ENCODE results near the gene THRB. TPM values are rescaled to one million over a fixed set of nuclear protein-coding genes. Genes with fewer than 3 reads are reported as not detected.

The THRB gene
- polyA plus RNA-seq, 1 donor, result 31.4 TPM

GRCh38 chr3:24349367-24350019 lies 145.2 kb downstream of the THRB start:
- DNase-seq, result no peak

DNA sequence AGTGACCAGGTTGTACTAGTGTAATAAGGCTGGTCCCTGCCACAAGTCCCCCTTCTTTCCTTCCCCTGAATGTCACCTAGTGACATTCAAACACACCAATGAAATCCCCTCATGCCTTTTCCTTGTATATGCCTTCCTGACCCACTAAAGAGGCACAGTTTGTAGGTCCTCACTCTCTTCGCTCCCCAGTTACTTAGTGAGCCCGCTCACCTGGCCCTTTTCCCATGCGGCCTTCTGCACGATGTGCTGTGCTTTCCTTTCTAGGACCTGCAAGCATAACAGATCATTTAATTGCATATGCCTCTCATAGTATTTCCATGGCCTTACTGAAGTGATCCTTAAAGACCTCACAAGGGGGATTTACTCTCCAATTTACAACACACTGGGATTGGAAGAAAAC lies 146.3 kb downstream of the THRB start:
- DNase-seq, result no peak

- DNase-seq, result no peak
Measured at GRCh38 chr3:24344784-24345439, 149.7 kb downstream of the THRB start.

DNA sequence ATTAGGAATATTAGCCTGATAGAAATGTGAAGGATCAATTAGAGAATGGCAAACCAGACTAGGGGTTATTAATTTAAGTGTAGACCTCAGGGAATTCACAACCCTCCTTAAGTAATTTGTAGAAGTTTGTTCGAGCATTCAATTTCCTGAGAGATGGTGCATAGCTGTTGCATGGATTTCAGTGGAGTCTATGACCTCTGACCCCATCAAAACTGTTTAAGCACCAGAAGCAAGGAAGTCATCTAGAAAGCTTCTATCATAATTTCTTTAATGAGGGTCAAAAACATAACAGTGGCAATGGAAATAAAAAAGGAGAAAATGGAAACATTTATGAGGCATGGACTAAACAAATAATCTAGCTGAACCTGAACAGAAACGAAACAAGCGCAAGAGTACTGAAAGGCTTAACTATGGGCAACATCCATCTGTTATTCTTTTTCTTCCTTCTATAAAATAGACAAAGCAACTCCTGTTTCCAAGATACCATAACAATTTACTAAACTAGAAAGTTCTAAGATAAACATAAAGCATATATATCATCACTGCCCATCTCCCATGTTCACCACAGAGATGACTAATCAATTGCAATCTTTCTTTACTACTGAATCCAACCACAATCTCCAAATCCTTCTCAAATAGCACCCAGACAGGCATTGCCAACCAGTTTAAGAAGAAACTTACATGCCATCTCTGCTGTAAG lies 151.4 kb downstream of the THRB start:
- no peak for DNase-seq

DNA sequence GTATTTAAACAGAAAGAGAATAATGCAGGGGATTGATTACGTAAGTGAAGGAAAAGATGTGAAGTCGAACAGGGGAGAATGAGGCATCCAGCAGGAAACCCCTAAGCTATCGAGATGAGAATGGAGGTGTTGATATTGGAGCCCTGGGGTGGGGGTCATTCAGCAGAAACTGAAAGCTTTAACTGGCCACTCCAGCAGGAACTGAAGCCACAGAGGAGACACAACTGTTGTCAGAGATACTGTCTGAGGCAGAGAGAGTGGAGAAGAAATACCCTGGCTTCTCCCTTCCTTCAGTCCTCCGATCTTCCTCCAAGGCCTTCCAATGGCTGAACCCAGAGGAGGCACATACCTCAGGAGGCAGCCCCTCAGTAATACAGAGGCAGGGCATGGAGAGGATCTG lies 152.4 kb downstream of the THRB start:
- DNase-seq, result no peak

- no peak for DNase-seq
Measured at GRCh38 chr3:24341668-24342067, 153.0 kb downstream of the THRB start.

DNA sequence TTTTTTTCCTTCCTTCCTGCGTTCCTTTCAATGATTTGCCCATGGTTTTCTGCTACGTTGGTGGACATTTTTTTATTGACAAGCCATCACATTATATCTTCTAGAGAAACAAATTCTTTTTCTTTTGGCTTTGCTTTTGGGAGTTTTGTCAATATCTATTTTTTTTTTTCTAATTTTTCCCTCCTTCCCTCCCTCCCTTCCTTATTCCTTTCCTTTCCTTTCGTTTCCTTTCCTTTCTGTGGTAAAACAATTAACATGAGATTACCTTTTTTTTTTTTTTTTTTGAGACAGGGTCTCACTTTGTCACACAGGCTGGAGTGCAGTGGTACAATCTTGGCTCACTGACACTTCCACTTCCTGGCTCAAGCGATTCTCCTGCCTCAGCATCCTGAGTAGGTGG lies 153.7 kb downstream of the THRB start:
- no peak for DNase-seq

GRCh38 chr3:24340161-24340560 lies 154.5 kb downstream of the THRB start:
- DNase-seq, result no peak

GRCh38 chr3:24339266-24339825 lies 155.3 kb downstream of the THRB start:
- no peak for DNase-seq

GRCh38 chr3:24338409-24339130 lies 156.1 kb downstream of the THRB start:
- no peak for DNase-seq

DNA sequence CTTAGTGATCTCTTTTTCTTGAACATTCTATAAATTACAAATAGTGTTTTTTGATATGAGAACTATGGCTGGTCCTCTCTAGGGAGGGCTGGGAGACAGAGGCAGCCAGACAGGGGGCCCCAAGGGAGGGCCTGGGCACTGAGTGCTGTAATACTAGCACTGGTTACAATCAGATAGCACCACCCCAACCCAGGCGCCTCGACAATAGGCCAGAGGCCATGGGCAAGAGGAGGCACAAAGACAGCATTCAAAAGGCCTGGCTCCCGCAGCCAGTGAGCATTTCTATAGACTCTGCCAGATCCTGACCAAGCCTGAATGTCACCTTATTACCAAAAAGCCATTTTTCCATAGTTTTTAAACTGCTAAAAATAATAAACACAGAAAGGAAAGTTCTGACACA lies 158.5 kb downstream of the THRB start:
- no peak for DNase-seq

DNA sequence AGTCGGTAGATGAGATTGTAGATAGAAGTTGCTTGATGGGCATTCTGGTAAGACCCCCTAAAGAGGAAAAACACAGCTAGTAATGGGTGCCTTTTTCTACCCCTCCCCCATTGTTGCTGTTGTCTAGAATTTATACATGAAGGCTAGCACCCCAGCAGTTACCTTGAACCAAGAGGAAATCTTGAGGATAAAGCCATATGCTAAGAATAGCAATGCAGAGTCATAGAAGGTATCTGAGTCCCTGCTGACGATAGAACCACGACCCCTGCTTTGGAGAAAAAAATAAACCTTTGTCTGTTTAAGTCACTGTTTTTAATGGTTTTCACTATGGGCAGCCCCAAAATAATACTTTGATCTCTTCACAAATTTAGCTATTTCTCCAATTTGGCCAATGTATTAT lies 162.6 kb downstream of the THRB start:
- DNase-seq, result no peak

GRCh38 chr3:24323272-24323671 lies 171.4 kb downstream of the THRB start:
- DNase-seq, result no peak

GRCh38 chr3:24320601-24321000 lies 174.0 kb downstream of the THRB start:
- DNase-seq, result no peak

- no peak for DNase-seq
Measured at GRCh38 chr3:24318677-24319287, 175.9 kb downstream of the THRB start.

GRCh38 chr3:24316887-24317383 lies 177.7 kb downstream of the THRB start:
- DNase-seq, result no peak

- DNase-seq, result no peak
Measured at GRCh38 chr3:24315971-24316370, 178.7 kb downstream of the THRB start.

DNA sequence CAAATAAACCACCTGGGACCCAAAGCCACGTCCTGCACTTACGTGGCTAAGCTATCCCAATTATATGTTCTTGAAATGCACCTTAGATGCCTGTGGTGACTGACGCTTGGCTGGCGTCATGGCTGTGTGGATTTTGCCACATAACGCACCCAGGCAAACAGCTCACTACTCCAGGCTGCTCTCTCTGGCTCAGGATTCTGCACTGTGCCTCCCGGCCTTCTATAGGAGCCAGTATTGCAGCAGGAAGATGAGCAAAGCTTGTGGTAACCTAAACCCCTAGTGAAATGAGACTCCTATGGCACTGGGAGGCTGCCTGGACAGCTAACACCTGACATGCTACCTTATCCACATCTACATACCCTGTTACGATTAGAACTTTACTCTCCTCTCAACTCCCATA lies 179.3 kb downstream of the THRB start:
- DNase-seq, result no peak

DNA sequence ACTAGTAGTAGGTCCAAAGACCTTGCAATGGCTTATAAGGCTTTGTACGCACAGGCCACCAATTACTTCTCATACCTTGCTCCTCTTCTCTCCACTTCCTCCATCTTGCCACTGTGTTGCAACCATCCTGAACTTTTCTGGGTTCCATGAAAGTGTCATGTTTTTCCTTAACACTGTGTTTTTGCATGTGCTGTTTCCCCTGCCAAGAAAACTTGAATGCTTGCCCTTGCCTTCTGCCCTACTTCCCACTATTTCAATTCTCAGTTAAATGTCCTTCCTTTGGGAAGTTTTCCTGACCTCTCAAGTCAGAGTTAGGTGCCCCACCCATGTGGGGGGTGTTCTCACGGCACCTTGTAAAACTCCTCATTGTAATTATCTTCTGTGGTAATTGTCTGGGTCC lies 182.8 kb downstream of the THRB start:
- DNase-seq, result no peak

DNA sequence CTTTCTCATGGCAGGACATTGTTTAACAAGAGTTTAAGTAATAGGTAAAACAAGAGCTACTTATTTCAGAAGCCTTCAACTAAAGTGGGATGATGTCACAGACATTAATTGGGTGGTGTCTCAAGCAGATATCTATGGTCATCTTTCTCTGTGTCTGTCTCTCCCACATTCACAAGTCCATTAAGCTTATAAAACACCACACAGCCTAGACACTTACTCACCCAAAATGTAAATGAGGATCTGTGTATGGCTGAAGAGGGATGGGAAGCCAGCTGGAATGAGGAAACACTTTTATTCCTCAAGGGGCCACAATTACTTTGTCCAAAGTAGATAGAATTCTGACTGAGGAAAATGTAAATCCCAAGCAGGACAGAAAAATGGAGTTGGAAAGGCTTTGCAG lies 183.8 kb downstream of the THRB start:
- no peak for DNase-seq

- no peak for DNase-seq
Measured at GRCh38 chr3:24306518-24306917, 188.1 kb downstream of the THRB start.
